Measurements from ENCODE around the gene COLEC12. TPM values are rescaled to one million over a fixed set of nuclear protein-coding genes. Genes with fewer than 3 reads are reported as not detected.

COLEC12 gene
- total RNA-seq, 1 experiment from 2014 or later: 0.03 TPM

- Histone ChIP-seq H3K9me3 (ENCODE audit: control insufficient read depth, insufficient read depth, low read depth, low read length) (no peaks in the 10 kb centered on the region), H3K4me1 (ENCODE audit: control insufficient read depth, insufficient read depth, low read length) (no peaks in the 10 kb centered on the region), H3K27ac (ENCODE audit: low read length) (no peak overlapping the region), H3K36me3 (ENCODE audit: control insufficient read depth, insufficient read depth, low read length) (no peaks in the 10 kb centered on the region), H3K4me3 (ENCODE audit: low read depth in 2 of 2, low read length in 2 of 2) (no peak overlapping the region), H3K27me3 (ENCODE audit: control insufficient read depth, insufficient read depth, low read length) (no peaks in the 10 kb centered on the region)
- no TSS peak for BruUV-seq (replicated peaks)
- ChIA-PET POLR2A (no interaction called here), CTCF (no interaction called here)
- in situ Hi-C loops (cut with HindIII; ENCODE audit: low pct_unique_long_range_greater_than_20kb, low sequenced_read_pairs) (no loop called here), intact Hi-C loops (cut with micrococcal nuclease; ENCODE audit: unreplicated experiment) (no loop called here)
- TF ChIP-seq SIN3A (IDR thresholded peaks at IDR 0.05; ENCODE audit: borderline replicate concordance, insufficient read depth, low read depth, low read length): no peak
- TF ChIP-seq POLR2AphosphoS5 (IDR thresholded peaks at IDR 0.05; ENCODE audit: low read depth, low read length): no peak
- TF ChIP-seq REST (IDR thresholded peaks at IDR 0.05; ENCODE audit: insufficient read depth in 1 of 2, low read depth in 2 of 2, low read length in 1 of 2): no peak
- TF ChIP-seq TCF7L2 (IDR thresholded peaks at IDR 0.05; ENCODE audit: low read depth, low read length): no peak
- no peak for TF ChIP-seq CTCF (IDR thresholded peaks at IDR 0.05)
- DNase-seq (ENCODE audit: low read depth, low spot score) (no peak), ATAC-seq (no peak)
Measured at GRCh38 chr18:417495-417894, 83.0 kb downstream of the COLEC12 start.

- no peaks in the 10 kb centered on the region for H3K4me1 ChIP-seq (ENCODE audit: control insufficient read depth, insufficient read depth, low read length)
- no peak overlapping the region for H3K27ac ChIP-seq (ENCODE audit: low read length)
- no peaks in the 10 kb centered on the region for H3K27me3 ChIP-seq (ENCODE audit: control insufficient read depth, insufficient read depth, low read length)
- no peaks in the 10 kb centered on the region for H3K36me3 ChIP-seq (ENCODE audit: control insufficient read depth, insufficient read depth, low read length)
- ChIA-PET POLR2A (no interaction called here), CTCF (no interaction called here)
- TF ChIP-seq REST (IDR thresholded peaks at IDR 0.05; ENCODE audit: insufficient read depth in 1 of 2, low read depth in 2 of 2, low read length in 1 of 2) (no peak), SIN3A (IDR thresholded peaks at IDR 0.05; ENCODE audit: borderline replicate concordance, insufficient read depth, low read depth, low read length) (no peak), TCF7L2 (IDR thresholded peaks at IDR 0.05; ENCODE audit: low read depth, low read length) (no peak), CTCF (IDR thresholded peaks at IDR 0.05) (no peak), POLR2AphosphoS5 (IDR thresholded peaks at IDR 0.05; ENCODE audit: low read depth, low read length) (no peak)
- DNase-seq (ENCODE audit: low read depth, low spot score) (no peak), ATAC-seq (no peak)
- in situ Hi-C loops (cut with HindIII; ENCODE audit: low pct_unique_long_range_greater_than_20kb, low sequenced_read_pairs): no loop called here
- no peaks in the 10 kb centered on the region for H3K9me3 ChIP-seq (ENCODE audit: control insufficient read depth, insufficient read depth, low read depth, low read length)
- no TSS peak for BruUV-seq (replicated peaks)
- no peak overlapping the region for H3K4me3 ChIP-seq (ENCODE audit: low read depth in 2 of 2, low read length in 2 of 2)
- intact Hi-C loops (cut with micrococcal nuclease; ENCODE audit: unreplicated experiment): no loop called here
Measured at GRCh38 chr18:416930-417329, 83.6 kb downstream of the COLEC12 start.

Data from Panc1 (cell line).